Type B pancreatic cell (in vitro differentiated cells): Measurements from ENCODE around the gene NCKIPSD. TPM values are rescaled to one million over a fixed set of nuclear protein-coding genes. Genes with fewer than 3 reads are reported as not detected.

Experiments used
- DNase-seq: peaks from one replicate; pipeline ENCODE4 v3.0.0; 2021; ENCODE audit warnings: mixed read lengths; ENCODE audit not compliant: unreplicated experiment; ENCODE audit errors: extremely low spot score
- H3K27ac Mint-ChIP-seq: 2 replicates; pipeline ENCODE4 v1.8.0; 2021; ENCODE audit warnings: mild to moderate bottlenecking, mixed read lengths
- H3K27me3 Mint-ChIP-seq: 2 replicates; pipeline ENCODE4 v1.8.0; 2021; ENCODE audit warnings: mixed read lengths
- H3K36me3 Mint-ChIP-seq: 2 replicates; pipeline ENCODE4 v1.8.0; 2021; ENCODE audit warnings: mixed read lengths
- H3K4me1 Mint-ChIP-seq: one replicate; pipeline ENCODE4 v1.8.0; 2021; ENCODE audit warnings: mixed read lengths; ENCODE audit not compliant: unreplicated experiment
- H3K4me3 Mint-ChIP-seq: 2 replicates; pipeline ENCODE4 v1.8.0; 2021; ENCODE audit warnings: mild to moderate bottlenecking, mixed read lengths
- H3K9me3 Mint-ChIP-seq: 2 replicates; pipeline ENCODE4 v1.8.0; 2021; ENCODE audit warnings: mixed read lengths
- CTCF ChIP-seq: fragments of 200-600 bp; sonication (generic); conservative IDR thresholded peaks from 2 replicates; pipeline ENCODE4 v1.5.0; 2021; ENCODE audit warnings: antibody characterized with exemption, mild to moderate bottlenecking
- total RNA-seq: library from RNA; stranded (reverse); gene quantifications from 2 replicates; pipeline ENCODE4 v1.2.1, GENCODE V29; 2021; ENCODE audit warnings: low replicate concordance

Gene NCKIPSD
- total RNA-seq, 1 donor from 2014 or later = 22.1 TPM

GRCh38 chr3:48716982-48717746, 31.4 kb upstream of the NCKIPSD start, which contains the start of gene IP6K2:
Gene IP6K2 (minus strand): TSS chr3:48717221. CDS start chr3:48695291, 21,930 bp downstream.
- H3K9me3 Mint-ChIP-seq = peaks cover 4% of the 10 kb centered on the region
- no peaks in the 10 kb centered on the region for H3K27me3 Mint-ChIP-seq
- H3K4me3 Mint-ChIP-seq = peak within 1 kb of the TSS; percentile 97
- H3K36me3 Mint-ChIP-seq = peaks cover 16% of the 10 kb centered on the region
- peak; percentile 98 for DNase-seq
- no peak for TF ChIP-seq CTCF
- peak within 1 kb of the TSS; percentile 96 for H3K27ac Mint-ChIP-seq
- peaks cover 18% of the 10 kb centered on the region for H3K4me1 Mint-ChIP-seq

- no peak for TF ChIP-seq CTCF
- H3K27me3 Mint-ChIP-seq = no peaks in the 10 kb centered on the region
- H3K36me3 Mint-ChIP-seq = peaks cover 19% of the 10 kb centered on the region
- H3K27ac Mint-ChIP-seq = peak overlapping the region; percentile 96
- DNase-seq = no peak
- H3K4me3 Mint-ChIP-seq = peak overlapping the region; percentile 97
- peaks cover 4% of the 10 kb centered on the region for H3K9me3 Mint-ChIP-seq
- H3K4me1 Mint-ChIP-seq = peaks cover 22% of the 10 kb centered on the region
Measured at GRCh38 chr3:48716508-48716981, 30.8 kb upstream of the NCKIPSD start.

- Mint-ChIP-seq H3K4me3 (peak overlapping the region; percentile 97), H3K4me1 (peaks cover 28% of the 10 kb centered on the region), H3K27ac (peak overlapping the region; percentile 96), H3K36me3 (peaks cover 26% of the 10 kb centered on the region), H3K9me3 (peaks cover 4% of the 10 kb centered on the region), H3K27me3 (no peaks in the 10 kb centered on the region)
- TF ChIP-seq CTCF = no peak
- no peak for DNase-seq
Measured at GRCh38 chr3:48715174-48715800, 29.6 kb upstream of the NCKIPSD start.

GRCh38 chr3:48711727-48712126, 26.0 kb upstream of the NCKIPSD start:
- Mint-ChIP-seq H3K36me3 (peaks cover 41% of the 10 kb centered on the region), H3K27me3 (no peaks in the 10 kb centered on the region), H3K9me3 (no peaks in the 10 kb centered on the region), H3K4me1 (peaks cover 31% of the 10 kb centered on the region), H3K4me3 (peak overlapping the region; percentile 63), H3K27ac (peak overlapping the region; percentile 61)
- TF ChIP-seq CTCF = no peak
- DNase-seq = no peak

GRCh38 chr3:48709051-48709461, 23.3 kb upstream of the NCKIPSD start:
- Mint-ChIP-seq H3K9me3 (no peaks in the 10 kb centered on the region), H3K27me3 (no peaks in the 10 kb centered on the region)

More at GRCh38 chr3:48709051-48709461, 23.3 kb upstream of the NCKIPSD start:
- peak overlapping the region; percentile 63 for H3K27ac Mint-ChIP-seq
- H3K4me3 Mint-ChIP-seq = no peak overlapping the region
- H3K36me3 Mint-ChIP-seq = peaks cover 38% of the 10 kb centered on the region
- H3K4me1 Mint-ChIP-seq = peaks cover 20% of the 10 kb centered on the region
- DNase-seq = no peak
- TF ChIP-seq CTCF = no peak
